Endothelial cell (in vitro differentiated cells): Measurements from ENCODE around the gene ATP10B. TPM values are rescaled to one million over a fixed set of nuclear protein-coding genes. Genes with fewer than 3 reads are reported as not detected.

Experiments used
- DNase-seq: peaks from one replicate; pipeline ENCODE4 v3.0.0; 2021; ENCODE audit warnings: low spot score
- H3K27ac Mint-ChIP-seq: one replicate; pipeline ENCODE4 v1.8.0; 2021; ENCODE audit warnings: mixed read lengths, inconsistent platforms; ENCODE audit not compliant: unreplicated experiment
- H3K27me3 Mint-ChIP-seq: one replicate; pipeline ENCODE4 v1.8.0; 2021; ENCODE audit warnings: mild to moderate bottlenecking, moderate library complexity, mixed read lengths, inconsistent platforms; ENCODE audit not compliant: unreplicated experiment
- H3K36me3 Mint-ChIP-seq: one replicate; pipeline ENCODE4 v1.8.0; 2021; ENCODE audit warnings: mild to moderate bottlenecking, low read depth, mixed read lengths, inconsistent platforms; ENCODE audit not compliant: unreplicated experiment
- H3K4me1 Mint-ChIP-seq: one replicate; pipeline ENCODE4 v1.8.0; 2021; ENCODE audit warnings: mild to moderate bottlenecking, mixed read lengths, inconsistent platforms; ENCODE audit not compliant: unreplicated experiment
- H3K4me3 Mint-ChIP-seq: one replicate; pipeline ENCODE4 v1.8.0; 2021; ENCODE audit warnings: mild to moderate bottlenecking, mixed read lengths, inconsistent platforms; ENCODE audit not compliant: unreplicated experiment
- H3K9me3 Mint-ChIP-seq: one replicate; pipeline ENCODE4 v1.8.0; 2021; ENCODE audit warnings: mixed read lengths, inconsistent platforms; ENCODE audit not compliant: unreplicated experiment
- total RNA-seq: library from RNA; stranded (reverse); fragmentation: NEBNext Ultra II Directional; extraction: Animal tissue kit (Norgen Biotek cat#: 25700); gene quantifications from one replicate; pipeline ENCODE4 v1.2.1, GENCODE V29; 2021; ENCODE audit not compliant: unreplicated experiment
- TF ChIP-seq, protein P1 (sequence below): fragments of 200-600 bp; sonication (generic); IDR thresholded peaks from one replicate; pipeline ENCODE4 v1.5.0; 2021; ENCODE audit warnings: antibody characterized with exemption; ENCODE audit not compliant: unreplicated experiment

The ATP10B gene
- total RNA-seq, 1 donor from 2014 or later = not detected

DNA sequence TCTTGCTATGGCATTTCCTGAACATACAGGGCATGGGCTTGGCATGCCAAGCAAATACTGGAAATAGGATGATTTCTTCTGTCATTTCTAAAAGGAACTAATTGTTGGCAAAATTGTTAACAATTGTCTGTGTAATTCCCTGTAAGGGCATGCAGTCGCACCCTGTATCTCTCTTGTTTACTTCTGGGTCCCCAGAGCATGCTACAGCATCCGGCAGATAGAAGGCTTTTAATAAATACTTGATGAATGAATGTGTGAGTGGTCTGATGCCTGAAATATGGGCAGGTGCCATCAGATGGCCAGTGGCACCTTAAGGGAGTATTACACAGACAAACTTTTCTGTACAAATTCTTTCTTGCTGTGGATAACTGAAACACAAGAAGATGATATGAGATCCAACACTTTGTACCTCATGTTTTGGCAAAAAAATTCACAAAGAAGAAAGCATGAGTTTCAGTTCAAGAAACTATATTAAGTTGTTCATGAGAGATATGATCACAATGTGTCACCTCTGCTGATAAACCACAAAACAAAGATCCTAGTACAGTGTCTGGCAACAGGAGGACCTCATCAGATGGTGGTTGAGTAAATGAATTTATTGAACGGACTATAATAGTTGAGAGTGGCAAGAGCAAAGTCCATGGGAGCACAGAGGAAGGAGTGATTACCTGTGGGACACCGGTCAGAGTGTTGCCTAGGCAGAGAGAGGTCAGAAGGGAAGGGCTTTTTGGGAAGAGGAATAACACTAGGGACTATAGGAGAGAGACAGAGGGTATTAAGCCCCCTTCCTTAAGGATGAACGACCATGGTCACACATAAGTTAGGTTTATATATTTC is 194.2 kb downstream of the ATP10B start:
- TF ChIP-seq, protein P1, sequence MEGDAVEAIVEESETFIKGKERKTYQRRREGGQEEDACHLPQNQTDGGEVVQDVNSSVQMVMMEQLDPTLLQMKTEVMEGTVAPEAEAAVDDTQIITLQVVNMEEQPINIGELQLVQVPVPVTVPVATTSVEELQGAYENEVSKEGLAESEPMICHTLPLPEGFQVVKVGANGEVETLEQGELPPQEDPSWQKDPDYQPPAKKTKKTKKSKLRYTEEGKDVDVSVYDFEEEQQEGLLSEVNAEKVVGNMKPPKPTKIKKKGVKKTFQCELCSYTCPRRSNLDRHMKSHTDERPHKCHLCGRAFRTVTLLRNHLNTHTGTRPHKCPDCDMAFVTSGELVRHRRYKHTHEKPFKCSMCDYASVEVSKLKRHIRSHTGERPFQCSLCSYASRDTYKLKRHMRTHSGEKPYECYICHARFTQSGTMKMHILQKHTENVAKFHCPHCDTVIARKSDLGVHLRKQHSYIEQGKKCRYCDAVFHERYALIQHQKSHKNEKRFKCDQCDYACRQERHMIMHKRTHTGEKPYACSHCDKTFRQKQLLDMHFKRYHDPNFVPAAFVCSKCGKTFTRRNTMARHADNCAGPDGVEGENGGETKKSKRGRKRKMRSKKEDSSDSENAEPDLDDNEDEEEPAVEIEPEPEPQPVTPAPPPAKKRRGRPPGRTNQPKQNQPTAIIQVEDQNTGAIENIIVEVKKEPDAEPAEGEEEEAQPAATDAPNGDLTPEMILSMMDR = no peak
- no peaks in the 10 kb centered on the region for H3K9me3 Mint-ChIP-seq
- peaks cover 2% of the 10 kb centered on the region for H3K4me1 Mint-ChIP-seq
- H3K27ac Mint-ChIP-seq = no peak overlapping the region
- H3K36me3 Mint-ChIP-seq = no peaks in the 10 kb centered on the region
- H3K27me3 Mint-ChIP-seq = no peaks in the 10 kb centered on the region
- H3K4me3 Mint-ChIP-seq = no peak overlapping the region
- no peak for DNase-seq

DNA sequence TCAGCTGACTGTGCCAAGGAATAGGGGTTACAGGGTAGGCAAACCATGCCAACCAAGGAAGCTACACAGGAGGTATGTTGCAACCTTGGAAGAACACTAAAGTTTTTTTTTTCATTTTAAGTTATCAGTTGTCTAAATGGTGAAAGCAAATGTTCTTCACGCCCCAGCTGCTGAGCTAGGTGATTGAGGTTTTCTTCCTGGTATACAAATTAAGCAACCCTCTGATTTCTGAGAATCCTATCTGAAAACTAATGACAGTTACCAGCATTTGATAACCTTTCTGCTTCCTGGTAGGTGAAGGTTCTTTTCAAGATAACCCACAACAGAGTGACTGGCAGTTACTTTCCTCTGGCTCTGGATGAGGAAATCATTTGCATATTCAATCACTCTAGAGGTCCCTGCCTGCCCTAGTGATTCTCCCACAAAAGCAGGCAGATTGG is 194.9 kb downstream of the ATP10B start:
- H3K4me3 Mint-ChIP-seq = no peak overlapping the region

DNA sequence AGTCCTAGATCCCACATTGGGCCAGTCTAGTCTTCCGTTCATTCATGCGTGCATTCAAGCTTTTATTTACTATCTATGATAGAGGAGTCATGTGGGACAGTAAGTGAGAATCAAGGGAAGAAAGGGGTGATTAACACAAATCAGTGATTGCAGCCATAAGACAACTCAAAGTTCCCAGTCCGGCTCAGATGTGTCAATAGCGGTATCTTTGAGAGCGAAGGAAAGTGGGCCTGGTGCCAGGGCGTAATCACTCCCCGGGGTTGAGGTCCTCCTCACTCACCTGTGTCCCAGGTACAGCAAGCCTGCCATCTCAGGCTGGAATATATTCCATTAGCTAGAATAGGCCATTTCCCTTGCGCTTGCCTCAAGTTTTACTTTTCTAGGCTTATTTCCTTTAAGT is 196.3 kb downstream of the ATP10B start:
- H3K9me3 Mint-ChIP-seq = no peaks in the 10 kb centered on the region
- no peak for DNase-seq
- no peaks in the 10 kb centered on the region for H3K27me3 Mint-ChIP-seq
- no peaks in the 10 kb centered on the region for H3K36me3 Mint-ChIP-seq
- H3K27ac Mint-ChIP-seq = no peak overlapping the region
- peaks cover 2% of the 10 kb centered on the region for H3K4me1 Mint-ChIP-seq
- TF ChIP-seq, protein P1 = no peak
- H3K4me3 Mint-ChIP-seq = no peak overlapping the region

More for the DNA sequence above, 194.9 kb downstream of the ATP10B start:
- no peak for DNase-seq
- Mint-ChIP-seq H3K36me3 (no peaks in the 10 kb centered on the region), H3K27me3 (no peaks in the 10 kb centered on the region), H3K27ac (no peak overlapping the region), H3K4me1 (peaks cover 2% of the 10 kb centered on the region), H3K9me3 (no peaks in the 10 kb centered on the region)
- TF ChIP-seq, protein P1 = no peak

DNA sequence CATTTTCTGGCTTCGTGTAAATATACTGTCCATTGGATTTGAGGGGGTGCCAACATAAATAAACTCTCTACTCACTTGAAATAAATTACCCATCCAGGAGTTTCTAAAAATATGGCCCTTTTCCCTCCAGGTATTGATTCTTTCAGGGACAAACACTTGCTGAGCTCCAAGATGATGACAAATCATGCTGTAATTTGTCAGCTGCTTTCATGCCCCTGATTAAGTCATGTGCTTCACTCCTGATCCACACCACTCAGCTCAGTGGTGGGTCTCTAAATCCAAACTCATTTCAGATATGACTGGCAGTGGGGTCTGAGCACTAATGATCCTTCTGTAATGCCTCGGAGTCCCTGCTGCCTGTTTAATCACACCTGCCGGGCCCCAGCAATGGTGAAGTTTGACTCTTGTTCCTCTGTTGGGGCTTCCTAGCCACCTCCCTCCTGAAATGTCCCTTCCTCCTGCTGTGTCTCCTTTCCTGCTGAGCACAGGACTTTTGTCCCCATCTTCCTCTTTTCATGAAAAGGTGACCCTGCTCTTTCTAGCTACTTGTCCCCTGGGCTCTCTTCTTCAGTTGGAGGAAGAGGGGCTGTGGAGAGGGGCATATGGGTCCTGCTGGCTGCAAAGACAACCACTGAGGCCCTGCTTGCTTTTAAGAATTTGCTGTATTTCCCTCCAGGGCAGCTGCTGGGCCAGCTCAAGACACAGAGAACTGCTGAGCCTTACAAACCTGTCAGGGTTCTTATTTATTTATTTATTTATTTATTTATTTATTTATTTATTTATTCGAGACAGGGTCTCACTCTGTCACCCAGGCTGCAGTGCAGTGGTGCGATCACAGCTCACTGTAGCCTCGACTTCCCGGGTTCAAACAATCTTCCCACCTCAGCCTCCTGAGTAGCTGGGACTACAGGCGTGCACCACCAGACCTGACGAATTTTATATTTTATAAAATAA is 200.0 kb downstream of the ATP10B start:
- TF ChIP-seq, protein P1 = no peak
- Mint-ChIP-seq H3K4me1 (peaks cover 2% of the 10 kb centered on the region), H3K27ac (no peak overlapping the region), H3K9me3 (no peaks in the 10 kb centered on the region), H3K27me3 (no peaks in the 10 kb centered on the region), H3K36me3 (no peaks in the 10 kb centered on the region), H3K4me3 (no peak overlapping the region)
- no peak for DNase-seq
